GM21619 (cell line): ENCODE data around the gene SLC25A29.
"Not testable (repeated sequence)": the region's sequence is repeated elsewhere in the genome, so short reads cannot be mapped to it uniquely, and the experiment has no call there.

Experiments
- ATAC-seq: cut with Tn5 transposase; IDR thresholded peaks from one replicate; pipeline ENCODE4 v1.9.1; 2021; ENCODE audit not compliant: unreplicated experiment

Gene SLC25A29

GRCh38 chr14:100306101-100306997 is at the start of gene SLC25A29:
SLC25A29 (minus strand) TSS chr14:100306444; CDS start chr14:100306232, 212 bp downstream.
- ATAC-seq, result peak; percentile 80

- no peak for ATAC-seq
These were observed 44.7 kb upstream of the SLC25A29 start for GRCh38 chr14:100350986-100351385.

- no peak for ATAC-seq
These were observed 44.2 kb upstream of the SLC25A29 start for GRCh38 chr14:100350276-100350926.

- no peak for ATAC-seq
These were observed 42.8 kb upstream of the SLC25A29 start for GRCh38 chr14:100348784-100349685.

- no peak for ATAC-seq
These were observed 42.0 kb upstream of the SLC25A29 start for GRCh38 chr14:100348253-100348729.

- ATAC-seq, result no peak
These were observed 40.3 kb upstream of the SLC25A29 start for GRCh38 chr14:100346306-100347091.

GRCh38 chr14:100345711-100346110 is 39.5 kb upstream of the SLC25A29 start:
- no peak for ATAC-seq

GRCh38 chr14:100344657-100345056 is 38.4 kb upstream of the SLC25A29 start:
- ATAC-seq, result not testable (repeated sequence)

GRCh38 chr14:100342826-100343225 is 36.6 kb upstream of the SLC25A29 start:
- ATAC-seq, result not testable (repeated sequence)

GRCh38 chr14:100342195-100342594 is 36.0 kb upstream of the SLC25A29 start:
- no peak for ATAC-seq

GRCh38 chr14:100341301-100342031 is 35.2 kb upstream of the SLC25A29 start:
- ATAC-seq, result peak; percentile 40

GRCh38 chr14:100340423-100340813 is 34.2 kb upstream of the SLC25A29 start:
- ATAC-seq, result no peak

GRCh38 chr14:100339766-100340422 is 33.6 kb upstream of the SLC25A29 start:
- ATAC-seq, result no peak

GRCh38 chr14:100336618-100337530 is 30.6 kb upstream of the SLC25A29 start:
- peak; percentile 35 for ATAC-seq

GRCh38 chr14:100334904-100335303 is 28.7 kb upstream of the SLC25A29 start:
- no peak for ATAC-seq

- ATAC-seq, result no peak
These were observed 27.6 kb upstream of the SLC25A29 start for GRCh38 chr14:100333827-100334226.

GRCh38 chr14:100333311-100333710 is 27.1 kb upstream of the SLC25A29 start:
- ATAC-seq, result no peak

- ATAC-seq, result peak; percentile 70
These were observed 26.6 kb upstream of the SLC25A29 start for GRCh38 chr14:100332797-100333196.
